K562 (cell line): ENCODE results near the gene FILIP1L. TPM values are rescaled to one million over a fixed set of nuclear protein-coding genes. Genes with fewer than 3 reads are reported as not detected.
"Not testable (repeated sequence)": the region's sequence is repeated elsewhere in the genome, so short reads cannot be mapped to it uniquely, and the experiment has no call there.

Experiments
- ATAC-seq: fragments of 200-7000 bp; cut with Tn5 transposase; 3 replicates; pipeline ENCODE4 v1.9.1; 2020; ENCODE audit warnings: moderate library complexity
- BruUV-seq: library from RNA; stranded (reverse); fragments of 400-500 nt; replicated peaks from 2 replicates; lab custom pipeline; 2021; lab: Mats Ljungman, UMichigan
- CTCF ChIA-PET: fragments of 300-600 bp; formaldehyde crosslinking; extraction: SDS; loops from one replicate; lab custom pipeline; 2021; ENCODE audit warnings: low intra/inter-chr PET ratio; lab: Yijun Ruan, JAX
- POLR2A ChIA-PET: fragments of 300-600, 350-650 bp; sonication (Branson Sonifier 250); formaldehyde crosslinking; extraction: SDS; loops from one replicate; lab custom pipeline; 2021; ENCODE audit warnings: antibody characterized with exemption, inconsistent platforms; lab: Yijun Ruan, JAX
- DNase-seq, 4 experiments: peaks; one replicate each; pipeline versions ENCODE4 v3.0.0 to v3.0.0-alpha.2; 2011 to 2018; ENCODE audit warnings: low spot score in 3 of 4, mixed read lengths in 3 of 4; ENCODE audit errors: extremely low read depth in 1 of 4
- FAIRE-seq: peaks from 2 replicates; lab custom pipeline; 2011; peaks lifted over from hg19 to GRCh38; lab: Jason Lieb, UNC
- H2AFZ ChIP-seq: 2 replicates; pipeline ENCODE4 v1.6.0; 2011; ENCODE audit warnings: low read depth, low read length, control low read depth, inconsistent platforms
- H3K27ac ChIP-seq: fragments of 200-600 bp; 3 replicates; pipeline ENCODE4 v1.8.0; 2011; ENCODE audit warnings: low read depth, mild to moderate bottlenecking, control low read depth, inconsistent platforms, low read length, moderate library complexity, mixed read lengths; ENCODE audit errors: extremely low read depth
- H3K27me3 ChIP-seq, 2 experiments: fragments of 300-600 bp in 1 of 2; 2 replicates in 1 of 2; 3 replicates in 1 of 2; pipeline versions ENCODE4 v1.6.0 to v1.8.0; 2011; ENCODE audit warnings: inconsistent platforms in 2 of 2, low read length in 2 of 2, mild to moderate bottlenecking in 1 of 2, mixed read lengths in 1 of 2, moderate library complexity in 1 of 2; ENCODE audit not compliant: control insufficient read depth in 2 of 2, insufficient read depth in 2 of 2
- H3K36me3 ChIP-seq: fragments of 300-600 bp; 3 replicates; pipeline ENCODE4 v1.8.0; 2011; ENCODE audit warnings: mild to moderate bottlenecking, low read length, inconsistent platforms; ENCODE audit not compliant: control insufficient read depth, insufficient read depth
- H3K4me1 ChIP-seq, 2 experiments: fragments of 200-600 bp in 1 of 2; replicated peaks in 1 of 2; 2 replicates in 1 of 2; 3 replicates in 1 of 2; pipeline versions ENCODE4 v1.5.1 to v1.8.0; 2011; ENCODE audit warnings: inconsistent platforms in 2 of 2, low read length in 2 of 2, mild to moderate bottlenecking in 1 of 2, mixed read lengths in 1 of 2, moderate library complexity in 1 of 2; ENCODE audit not compliant: control insufficient read depth in 2 of 2, insufficient read depth in 2 of 2
- H3K4me2 ChIP-seq: 2 replicates; pipeline ENCODE4 v1.6.1; 2011; ENCODE audit warnings: low read length, control low read depth, inconsistent platforms, mixed read lengths; ENCODE audit not compliant: insufficient read depth
- H3K4me3 ChIP-seq: fragments of 200-600 bp; sonication (generic), shearing (Covaris generic); 2 replicates; pipeline ENCODE4 v1.5.1; 2016; ENCODE audit warnings: control low read depth, inconsistent platforms
- H3K79me2 ChIP-seq: fragments of 200-600 bp; 3 replicates; pipeline ENCODE4 v1.8.0; 2011; ENCODE audit warnings: low read length, inconsistent platforms; ENCODE audit not compliant: control insufficient read depth, insufficient read depth
- H3K9ac ChIP-seq, 2 experiments: 2 replicates each; pipeline versions ENCODE4 v1.6.0 to v1.6.1; 2011; ENCODE audit warnings: low read depth in 2 of 2, low read length in 2 of 2, control low read depth in 1 of 2, inconsistent platforms in 1 of 2, mild to moderate bottlenecking in 1 of 2, mixed read lengths in 1 of 2; ENCODE audit not compliant: insufficient read depth in 1 of 2
- H3K9me1 ChIP-seq: one replicate; pipeline ENCODE4 v1.6.0; 2011; ENCODE audit warnings: inconsistent platforms, mild to moderate bottlenecking, low read length, moderate library complexity; ENCODE audit not compliant: control insufficient read depth, insufficient read depth
- H3K9me3 ChIP-seq: replicated peaks from 2 replicates; pipeline ENCODE4 v1.5.1; 2011; ENCODE audit warnings: low read depth, low read length, inconsistent platforms; ENCODE audit not compliant: control insufficient read depth, insufficient read depth
- H4K20me1 ChIP-seq: replicated peaks from 2 replicates; pipeline ENCODE4 v1.6.1; 2011; ENCODE audit warnings: low read length, inconsistent platforms, mixed read lengths; ENCODE audit not compliant: control insufficient read depth, insufficient read depth
- CBX2 ChIP-seq: fragments of 200-600 bp; sonication (generic); IDR thresholded peaks from one replicate; pipeline ENCODE4 v1.6.1; 2012; ENCODE audit warnings: mild to moderate bottlenecking, low read length, inconsistent platforms; ENCODE audit not compliant: insufficient read depth, poor library complexity, severe bottlenecking
- CSDE1 ChIP-seq, 2 experiments: fragments of 450-650 bp; IDR thresholded peaks; 2 replicates each; pipeline ENCODE4 v1.6.1; 2016; ENCODE audit warnings: mild to moderate bottlenecking in 1 of 2
- ELF4 ChIP-seq: fragments of 450-650 bp; formaldehyde crosslinking; IDR thresholded peaks from 2 replicates; pipeline ENCODE4 v1.4.0; 2022; ENCODE audit warnings: missing genetic modification characterization
- IFI16 ChIP-seq: fragments of 250-450 bp; sonication (Bioruptor Pico); IDR thresholded peaks from 2 replicates; pipeline ENCODE4 v2.1.2; 2022; ENCODE audit warnings: mild to moderate bottlenecking, inconsistent platforms
- KLF10 ChIP-seq: fragments of 250-450 bp; sonication (Bioruptor Pico); IDR thresholded peaks from 2 replicates; pipeline ENCODE4 v1.6.1; 2021; ENCODE audit warnings: matching md5 sums
- TAF1 ChIP-seq: IDR thresholded peaks from 2 replicates; pipeline ENCODE4 v1.6.1; 2011; ENCODE audit warnings: mild to moderate bottlenecking, low read length, moderate library complexity; ENCODE audit not compliant: insufficient read depth, control insufficient read depth, severe bottlenecking; ENCODE audit errors: extremely low read depth
- TBP ChIP-seq: optimal IDR thresholded peaks from 2 replicates; pipeline ENCODE3; 2011; ENCODE audit warnings: low read depth, low read length, improper control_type of control experiment
- U2AF1 ChIP-seq: fragments of 200-400 bp; formaldehyde crosslinking; optimal IDR thresholded peaks from 2 replicates; pipeline ENCODE3; 2017; ENCODE audit warnings: mild to moderate bottlenecking, low read depth, low read length, moderate library complexity
- ZBTB34 ChIP-seq: fragments of 250-450 bp; sonication (Bioruptor Pico); IDR thresholded peaks from 2 replicates; pipeline ENCODE4 v1.8.0; 2021; ENCODE audit warnings: mild to moderate bottlenecking, moderate library complexity
- ZNF165 ChIP-seq: fragments of 250-450 bp; sonication (Bioruptor Pico); IDR thresholded peaks from 2 replicates; pipeline ENCODE4 v1.4.0; 2020; ENCODE audit warnings: borderline replicate concordance
- ZNF764 ChIP-seq: fragments of 250-450 bp; sonication (Bioruptor Pico); IDR thresholded peaks from 2 replicates; pipeline ENCODE4 v1.4.0; 2020; ENCODE audit warnings: low read depth, mild to moderate bottlenecking, moderate library complexity
- WGBS: fragments of 100-300 bp; shearing (Covaris generic); methylation state at CpG from one replicate; pipeline ENCODE4 v1.1.6; 2016; ENCODE audit warnings: low coverage, mixed read lengths; ENCODE audit not compliant: insufficient coverage; ENCODE audit errors: missing lambda C conversion rate; 5-methylcytosine and 5-hydroxymethylcytosine counted together
- in situ Hi-C: fragments of 300-500 bp; cut with MboI; formaldehyde crosslinking; loops from 4 replicates; pipeline ENCODE4 v1.15.0; 2018; ENCODE audit warnings: inconsistent platforms, mixed read lengths
- intact Hi-C: fragments of 100-400 bp; cut with micrococcal nuclease; formaldehyde crosslinking; loops from 2 replicates; pipeline ENCODE4 v1.14.2; 2022
- polyA plus RNA-seq, 8 experiments: library from polyadenylated mRNA; depleted of rRNA in 4 of 8; stranded (reverse) in 5 of 8; unstranded in 3 of 8; fragments of >200 nt; fragmentation: Nextera tagmentation in 2 of 8; fragmentation: Illumina TruSeq in 1 of 8; extraction: Ambion mirVana in 2 of 8; extraction: Trizol in 1 of 8; gene quantifications; 2 replicates each; pipeline versions ENCODE4 v1.2.1 to v1.2.3, GENCODE V29; 2011 to 2014; ENCODE audit warnings: inconsistent platforms in 1 of 8, missing spikeins in 1 of 8
- total RNA-seq, 7 experiments: library from RNA; depleted of rRNA in 6 of 7; stranded (reverse); fragments of >200 nt in 6 of 7; fragmentation: Illumina TruSeq in 2 of 7; extraction: Trizol in 2 of 7; gene quantifications; 2 replicates each; pipeline versions ENCODE4 v1.2.1 to v1.2.3, GENCODE V29; 2011 to 2021; ENCODE audit warnings: low replicate concordance in 1 of 7
- TF ChIP-seq, protein P1 (sequence below): sonication (generic); formaldehyde crosslinking; IDR thresholded peaks from 2 replicates; pipeline ENCODE4 v1.8.1; 2023; ENCODE audit warnings: missing genetic modification reagents, mild to moderate bottlenecking, borderline replicate concordance

FILIP1L gene
- total and polyA plus RNA-seq, 9 of the 15 experiments (the other 6 are each of a cell fraction or from before 2014, with no cell fraction given) = 0.50 to 2.1 (median 1.1) TPM

DNA sequence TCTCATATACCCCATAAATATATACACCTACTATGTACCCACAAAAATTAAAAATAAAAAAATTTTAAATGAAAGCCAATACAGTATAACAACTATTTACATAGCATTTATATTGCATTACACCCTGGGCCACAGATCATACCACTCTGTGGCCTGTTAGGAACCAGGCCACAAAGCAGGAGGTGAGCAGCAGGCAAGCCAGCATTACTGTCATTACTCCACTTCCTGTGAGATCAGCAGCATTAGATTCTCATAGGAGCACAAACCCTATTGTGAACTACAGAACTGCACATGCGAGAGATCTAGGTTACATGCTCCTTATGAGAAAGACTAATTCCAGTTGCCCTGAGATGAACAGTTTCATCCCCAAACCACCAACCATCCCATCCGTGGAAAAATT, 17.4 kb downstream of the FILIP1L start (continued):
- TF ChIP-seq, protein P1, sequence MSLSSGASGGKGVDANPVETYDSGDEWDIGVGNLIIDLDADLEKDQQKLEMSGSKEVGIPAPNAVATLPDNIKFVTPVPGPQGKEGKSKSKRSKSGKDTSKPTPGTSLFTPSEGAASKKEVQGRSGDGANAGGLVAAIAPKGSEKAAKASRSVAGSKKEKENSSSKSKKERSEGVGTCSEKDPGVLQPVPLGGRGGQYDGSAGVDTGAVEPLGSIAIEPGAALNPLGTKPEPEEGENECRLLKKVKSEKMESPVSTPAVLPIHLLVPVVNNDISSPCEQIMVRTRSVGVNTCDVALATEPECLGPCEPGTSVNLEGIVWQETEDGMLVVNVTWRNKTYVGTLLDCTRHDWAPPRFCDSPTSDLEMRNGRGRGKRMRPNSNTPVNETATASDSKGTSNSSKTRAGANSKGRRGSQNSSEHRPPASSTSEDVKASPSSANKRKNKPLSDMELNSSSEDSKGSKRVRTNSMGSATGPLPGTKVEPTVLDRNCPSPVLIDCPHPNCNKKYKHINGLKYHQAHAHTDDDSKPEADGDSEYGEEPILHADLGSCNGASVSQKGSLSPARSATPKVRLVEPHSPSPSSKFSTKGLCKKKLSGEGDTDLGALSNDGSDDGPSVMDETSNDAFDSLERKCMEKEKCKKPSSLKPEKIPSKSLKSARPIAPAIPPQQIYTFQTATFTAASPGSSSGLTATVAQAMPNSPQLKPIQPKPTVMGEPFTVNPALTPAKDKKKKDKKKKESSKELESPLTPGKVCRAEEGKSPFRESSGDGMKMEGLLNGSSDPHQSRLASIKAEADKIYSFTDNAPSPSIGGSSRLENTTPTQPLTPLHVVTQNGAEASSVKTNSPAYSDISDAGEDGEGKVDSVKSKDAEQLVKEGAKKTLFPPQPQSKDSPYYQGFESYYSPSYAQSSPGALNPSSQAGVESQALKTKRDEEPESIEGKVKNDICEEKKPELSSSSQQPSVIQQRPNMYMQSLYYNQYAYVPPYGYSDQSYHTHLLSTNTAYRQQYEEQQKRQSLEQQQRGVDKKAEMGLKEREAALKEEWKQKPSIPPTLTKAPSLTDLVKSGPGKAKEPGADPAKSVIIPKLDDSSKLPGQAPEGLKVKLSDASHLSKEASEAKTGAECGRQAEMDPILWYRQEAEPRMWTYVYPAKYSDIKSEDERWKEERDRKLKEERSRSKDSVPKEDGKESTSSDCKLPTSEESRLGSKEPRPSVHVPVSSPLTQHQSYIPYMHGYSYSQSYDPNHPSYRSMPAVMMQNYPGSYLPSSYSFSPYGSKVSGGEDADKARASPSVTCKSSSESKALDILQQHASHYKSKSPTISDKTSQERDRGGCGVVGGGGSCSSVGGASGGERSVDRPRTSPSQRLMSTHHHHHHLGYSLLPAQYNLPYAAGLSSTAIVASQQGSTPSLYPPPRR = no peak
- TF ChIP-seq ZNF165 (CRISPR knock-in tag) (no peak), TBP (no peak), ZBTB34 (CRISPR knock-in tag) (no peak), TAF1 (no peak), IFI16 (CRISPR knock-in tag) (no peak), CBX2 (no peak), ELF4 (no peak), ZNF764 (CRISPR knock-in tag) (no peak), CSDE1 (IDR thresholded peaks at IDR 0.05) (no peak), KLF10 (CRISPR knock-in tag) (no peak), U2AF1 (no peak)

DNA sequence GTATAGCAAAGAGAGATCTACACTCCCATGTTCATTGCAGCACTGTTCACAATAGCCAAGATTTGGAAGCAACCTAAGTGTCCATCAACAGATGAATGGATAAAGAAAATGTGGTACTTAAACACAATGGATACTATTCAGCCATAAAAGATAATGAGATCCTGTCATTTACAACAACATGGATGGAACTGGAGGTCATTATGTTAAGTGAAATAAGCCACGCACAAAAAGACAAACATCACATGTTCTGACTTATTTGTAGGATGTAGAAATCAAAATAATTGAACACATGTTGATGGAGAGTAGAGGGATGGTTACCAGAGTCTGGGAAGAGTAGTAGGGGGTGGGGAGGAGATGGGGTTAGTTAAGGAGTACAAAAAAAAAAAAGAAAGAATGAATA, 18.0 kb downstream of the FILIP1L start:
- H3K79me2 ChIP-seq, POLR2A ChIA-PET, H3K36me3 ChIP-seq, DNase-seq, FAIRE-seq, H3K27ac ChIP-seq, H3K4me1 ChIP-seq, H2AFZ ChIP-seq, BruUV-seq, in situ Hi-C loops, CTCF ChIA-PET, H3K4me2 ChIP-seq, H3K9me1 ChIP-seq, ATAC-seq, H3K27me3 ChIP-seq, H4K20me1 ChIP-seq, H3K4me3 ChIP-seq, intact Hi-C loops, H3K9me3 ChIP-seq, H3K9ac ChIP-seq: not testable (repeated sequence)
- WGBS = 80% methylated on average over 1 of the region's 1 CpG
